Calu3 (cell line): ENCODE results near the gene ARHGEF4. TPM values are rescaled to one million over a fixed set of nuclear protein-coding genes. Genes with fewer than 3 reads are reported as not detected.

Source experiments
- BruUV-seq: library from RNA; stranded (reverse); fragments of 400-500 nt; replicated peaks from 2 replicates; lab custom pipeline; 2021; lab: Mats Ljungman, UMichigan
- CTCF ChIA-PET: fragments of 300-600 bp; sonication (Branson Sonifier 250); formaldehyde crosslinking; loops from one replicate; lab custom pipeline; 2022; ENCODE audit warnings: antibody characterized with exemption; lab: Charles Lee
- DNase-seq: peaks from one replicate; pipeline ENCODE4 v3.0.0; 2022
- H3K27ac Mint-ChIP-seq: one replicate; pipeline ENCODE4 v1.8.0; 2022; ENCODE audit warnings: mixed read lengths; ENCODE audit not compliant: unreplicated experiment
- H3K27me3 Mint-ChIP-seq: one replicate; pipeline ENCODE4 v1.8.0; 2022; ENCODE audit warnings: mixed read lengths; ENCODE audit not compliant: unreplicated experiment
- H3K36me3 Mint-ChIP-seq: one replicate; pipeline ENCODE4 v1.8.0; 2022; ENCODE audit warnings: mild to moderate bottlenecking, moderate library complexity, mixed read lengths; ENCODE audit not compliant: insufficient read depth, unreplicated experiment
- H3K4me1 Mint-ChIP-seq: one replicate; pipeline ENCODE4 v1.8.0; 2022; ENCODE audit warnings: mild to moderate bottlenecking, low read depth, mixed read lengths; ENCODE audit not compliant: unreplicated experiment
- H3K4me3 Mint-ChIP-seq: one replicate; pipeline ENCODE4 v1.8.0; 2022; ENCODE audit warnings: mild to moderate bottlenecking, low read depth, moderate library complexity, mixed read lengths; ENCODE audit not compliant: unreplicated experiment
- H3K9me3 Mint-ChIP-seq: one replicate; pipeline ENCODE4 v1.8.0; 2022; ENCODE audit warnings: low read depth, mixed read lengths; ENCODE audit not compliant: unreplicated experiment
- intact Hi-C: fragments of 100-400 bp; cut with micrococcal nuclease; formaldehyde crosslinking; loops from one replicate; pipeline ENCODE4 v1.10.0; 2022; ENCODE audit not compliant: unreplicated experiment
- total RNA-seq: library from RNA; stranded (reverse); gene quantifications from 2 replicates; pipeline ENCODE4 v1.2.3, GENCODE V29; 2022
- TF ChIP-seq, protein P1 (sequence below): fragments of 200-600 bp; IDR thresholded peaks from one replicate; pipeline ENCODE4 v1.8.0; 2022; ENCODE audit warnings: antibody characterized with exemption; ENCODE audit not compliant: unreplicated experiment

The ARHGEF4 gene
- total RNA-seq, 1 experiment from 2014 or later = 8.8 TPM

DNA sequence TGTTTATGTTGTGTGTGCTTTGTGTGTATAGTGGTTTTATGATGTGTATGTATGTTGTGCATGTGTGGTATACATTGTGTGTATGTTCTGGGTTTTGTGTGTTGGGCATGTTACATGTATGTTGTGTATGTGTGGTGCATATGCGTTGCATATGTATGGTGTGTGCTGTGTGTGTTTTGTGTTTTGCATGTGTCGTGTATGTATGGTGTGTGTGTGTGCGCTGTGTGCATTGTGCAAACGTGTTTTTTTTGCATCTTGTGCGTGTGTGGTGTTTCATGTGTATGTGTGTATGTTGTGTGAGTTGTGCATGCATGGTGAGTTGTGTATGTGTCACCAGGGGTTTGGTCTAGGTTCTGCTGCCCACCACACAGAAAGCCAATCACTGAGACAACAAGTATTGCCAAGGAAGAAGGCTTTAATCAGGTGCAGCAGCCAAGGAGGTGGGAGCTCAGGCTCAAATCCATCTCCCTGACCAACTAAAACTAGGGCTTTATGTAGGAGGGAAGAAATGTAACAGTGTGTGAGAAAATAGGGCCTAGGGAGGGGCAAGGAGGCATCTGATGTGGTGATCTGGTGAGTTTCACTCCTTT lies 140.8 kb downstream of the ARHGEF4 start:
- H3K27me3 Mint-ChIP-seq = no peaks in the 10 kb centered on the region
- no TSS peak for BruUV-seq
- TF ChIP-seq, protein P1, sequence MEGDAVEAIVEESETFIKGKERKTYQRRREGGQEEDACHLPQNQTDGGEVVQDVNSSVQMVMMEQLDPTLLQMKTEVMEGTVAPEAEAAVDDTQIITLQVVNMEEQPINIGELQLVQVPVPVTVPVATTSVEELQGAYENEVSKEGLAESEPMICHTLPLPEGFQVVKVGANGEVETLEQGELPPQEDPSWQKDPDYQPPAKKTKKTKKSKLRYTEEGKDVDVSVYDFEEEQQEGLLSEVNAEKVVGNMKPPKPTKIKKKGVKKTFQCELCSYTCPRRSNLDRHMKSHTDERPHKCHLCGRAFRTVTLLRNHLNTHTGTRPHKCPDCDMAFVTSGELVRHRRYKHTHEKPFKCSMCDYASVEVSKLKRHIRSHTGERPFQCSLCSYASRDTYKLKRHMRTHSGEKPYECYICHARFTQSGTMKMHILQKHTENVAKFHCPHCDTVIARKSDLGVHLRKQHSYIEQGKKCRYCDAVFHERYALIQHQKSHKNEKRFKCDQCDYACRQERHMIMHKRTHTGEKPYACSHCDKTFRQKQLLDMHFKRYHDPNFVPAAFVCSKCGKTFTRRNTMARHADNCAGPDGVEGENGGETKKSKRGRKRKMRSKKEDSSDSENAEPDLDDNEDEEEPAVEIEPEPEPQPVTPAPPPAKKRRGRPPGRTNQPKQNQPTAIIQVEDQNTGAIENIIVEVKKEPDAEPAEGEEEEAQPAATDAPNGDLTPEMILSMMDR = no peak
- H3K9me3 Mint-ChIP-seq = no peaks in the 10 kb centered on the region
- H3K4me1 Mint-ChIP-seq = no peaks in the 10 kb centered on the region
- H3K27ac Mint-ChIP-seq = no peak overlapping the region
- no peaks in the 10 kb centered on the region for H3K36me3 Mint-ChIP-seq
- intact Hi-C loops = no loop called here
- H3K4me3 Mint-ChIP-seq = no peak overlapping the region
- CTCF ChIA-PET = no interaction called here
- no peak for DNase-seq

DNA sequence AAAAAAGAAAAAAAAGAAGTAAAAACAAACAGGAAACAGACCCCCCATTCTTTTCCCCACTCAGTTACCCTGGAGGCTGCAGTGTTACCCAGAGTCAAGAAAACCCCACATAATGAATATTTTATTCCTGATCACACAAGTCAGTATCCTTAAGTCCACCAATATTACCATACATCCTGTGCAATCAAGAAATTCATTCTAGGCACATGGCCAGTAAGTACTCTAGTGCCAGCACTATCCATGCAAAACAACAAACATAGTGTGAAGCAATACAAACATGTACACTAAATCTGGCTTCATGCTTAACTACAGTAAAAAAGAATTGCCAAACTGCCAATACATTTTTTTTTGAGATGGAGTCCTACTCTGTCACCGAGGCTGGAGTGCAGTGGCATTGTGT lies 145.0 kb downstream of the ARHGEF4 start:
- no TSS peak for BruUV-seq
- intact Hi-C loops = no loop called here
- no peaks in the 10 kb centered on the region for H3K27me3 Mint-ChIP-seq
- H3K4me3 Mint-ChIP-seq = no peak overlapping the region
- H3K9me3 Mint-ChIP-seq = no peaks in the 10 kb centered on the region
- no peaks in the 10 kb centered on the region for H3K36me3 Mint-ChIP-seq
- no peak for DNase-seq
- H3K4me1 Mint-ChIP-seq = no peaks in the 10 kb centered on the region
- CTCF ChIA-PET = no interaction called here
- H3K27ac Mint-ChIP-seq = no peak overlapping the region
- TF ChIP-seq, protein P1 = no peak

DNA sequence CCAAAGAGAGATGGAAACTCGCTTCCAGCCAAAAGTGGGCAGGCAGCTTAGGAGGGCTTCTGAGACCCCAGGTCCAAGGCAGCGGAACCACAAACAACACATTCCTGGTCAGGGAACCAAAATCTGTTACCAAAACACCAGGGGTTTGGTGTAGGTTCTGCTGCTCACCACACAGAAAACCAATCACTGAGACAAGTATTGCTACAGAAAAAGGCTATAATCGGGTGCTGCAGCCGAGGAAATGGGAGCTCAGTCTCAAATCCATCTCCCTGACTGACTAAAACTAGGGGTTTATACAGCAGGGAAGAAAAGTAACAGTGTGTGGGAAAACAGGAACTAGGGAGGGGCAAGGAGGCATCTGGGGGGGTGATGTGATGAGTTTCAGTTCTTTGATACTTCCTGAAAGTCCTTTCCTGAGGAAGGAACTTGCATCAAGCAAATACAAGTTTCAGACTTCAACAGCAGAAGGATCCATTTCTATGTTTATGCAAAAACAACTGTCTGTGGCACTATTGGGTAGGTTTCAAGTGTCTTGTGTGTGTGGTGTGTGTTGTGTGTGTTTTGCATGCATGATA lies 148.6 kb downstream of the ARHGEF4 start:
- intact Hi-C loops = no loop called here
- no peak overlapping the region for H3K27ac Mint-ChIP-seq
- DNase-seq = no peak
- no TSS peak for BruUV-seq
- H3K27me3 Mint-ChIP-seq = no peaks in the 10 kb centered on the region
- no peaks in the 10 kb centered on the region for H3K36me3 Mint-ChIP-seq
- no peaks in the 10 kb centered on the region for H3K9me3 Mint-ChIP-seq
- H3K4me1 Mint-ChIP-seq = no peaks in the 10 kb centered on the region
- H3K4me3 Mint-ChIP-seq = no peak overlapping the region
- CTCF ChIA-PET = interaction anchor here (0.7 kb wide), 1 partner anchor 12 kb away, joined by 4 read pairs; no protein-coding TSS in a partner anchor
- TF ChIP-seq, protein P1 = no peak

DNA sequence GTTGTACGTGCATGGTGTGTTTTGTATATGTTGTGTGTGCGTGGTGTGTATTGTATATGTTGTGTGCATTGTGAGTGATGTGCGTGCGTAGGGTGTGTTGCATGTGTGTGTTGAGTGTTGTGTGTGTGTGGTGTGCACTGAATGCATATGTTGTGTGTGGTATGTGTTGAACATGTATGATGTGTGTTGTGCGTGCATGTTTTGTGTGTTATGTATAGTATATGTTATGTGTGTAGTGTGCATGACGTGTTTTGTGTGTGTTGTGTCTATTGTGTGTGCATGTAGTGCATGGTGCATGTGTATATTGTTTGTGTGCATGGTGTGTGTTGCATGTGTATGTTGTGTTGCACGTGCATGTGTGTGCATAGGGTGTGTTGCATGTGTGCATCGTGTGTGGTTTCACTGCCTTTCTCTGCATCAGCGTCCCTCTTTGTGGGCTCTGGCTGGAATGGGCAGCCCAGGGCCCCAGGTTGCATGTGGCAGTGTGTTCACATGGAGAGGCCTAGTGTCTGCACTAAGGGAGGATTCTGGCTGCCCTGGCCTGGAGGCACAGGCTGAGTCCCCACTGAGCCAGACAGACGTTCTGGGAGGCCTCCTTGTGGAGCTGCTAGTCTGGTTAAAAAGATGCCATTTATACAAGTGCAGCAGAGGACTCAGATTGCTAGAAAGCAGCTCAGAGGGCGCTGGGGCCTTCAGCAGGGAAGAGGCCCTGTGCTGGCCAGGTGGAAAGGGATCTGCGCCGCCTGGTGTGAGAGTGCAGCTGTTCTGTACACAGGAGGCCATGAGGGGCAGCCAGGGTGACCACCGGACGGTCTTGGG lies 149.3 kb downstream of the ARHGEF4 start:
- H3K4me1 Mint-ChIP-seq = no peaks in the 10 kb centered on the region
- H3K4me3 Mint-ChIP-seq = no peak overlapping the region
- no peaks in the 10 kb centered on the region for H3K27me3 Mint-ChIP-seq
- TF ChIP-seq, protein P1 = no peak
- CTCF ChIA-PET = no interaction called here
- H3K36me3 Mint-ChIP-seq = no peaks in the 10 kb centered on the region
- intact Hi-C loops = no loop called here
- no peak overlapping the region for H3K27ac Mint-ChIP-seq
- DNase-seq = no peak
- no TSS peak for BruUV-seq
- no peaks in the 10 kb centered on the region for H3K9me3 Mint-ChIP-seq
